Superior temporal gyrus (tissue), 1 donor: Measurements from ENCODE around the gene FARP1.
"Not testable (repeated sequence)": the region's sequence is repeated elsewhere in the genome, so short reads cannot be mapped to it uniquely, and the experiment has no call there.

Source experiments
- DNase-seq: peaks from one replicate; pipeline ENCODE4 v3.0.0-alpha.2; 2016; ENCODE audit errors: extremely low spot score

FARP1 gene

GRCh38 chr13:98228661-98229341 is 85.9 kb downstream of the FARP1 start:
- DNase-seq: no peak

- not testable (repeated sequence) for DNase-seq
Observed at GRCh38 chr13:98230762-98231161, 87.9 kb downstream of the FARP1 start.

- no peak for DNase-seq
Observed at GRCh38 chr13:98232456-98232855, 89.6 kb downstream of the FARP1 start.

- no peak for DNase-seq
Observed at GRCh38 chr13:98233127-98233526, 90.2 kb downstream of the FARP1 start.

- DNase-seq: no peak
Observed at GRCh38 chr13:98234348-98234747, 91.5 kb downstream of the FARP1 start.

GRCh38 chr13:98236197-98236596 is 93.3 kb downstream of the FARP1 start:
- DNase-seq: no peak

GRCh38 chr13:98237331-98237730 is 94.4 kb downstream of the FARP1 start:
- DNase-seq: no peak

- no peak for DNase-seq
Observed at GRCh38 chr13:98239162-98240076, 96.5 kb downstream of the FARP1 start.

GRCh38 chr13:98240135-98240534 is 97.2 kb downstream of the FARP1 start:
- DNase-seq: no peak

- no peak for DNase-seq
Observed at GRCh38 chr13:98240974-98241373, 98.1 kb downstream of the FARP1 start.

- no peak for DNase-seq
Observed at GRCh38 chr13:98241976-98242375, 99.1 kb downstream of the FARP1 start.

GRCh38 chr13:98242403-98242802 is 99.5 kb downstream of the FARP1 start:
- no peak for DNase-seq

- DNase-seq: no peak
Observed at GRCh38 chr13:98243929-98244272, 101.0 kb downstream of the FARP1 start.

GRCh38 chr13:98246538-98247172 is 103.8 kb downstream of the FARP1 start:
- no peak for DNase-seq

GRCh38 chr13:98251708-98252107 is 108.8 kb downstream of the FARP1 start:
- no peak for DNase-seq

- no peak for DNase-seq
Observed at GRCh38 chr13:98252931-98253470, 110.1 kb downstream of the FARP1 start.

- no peak for DNase-seq
Observed at GRCh38 chr13:98253526-98253925, 110.6 kb downstream of the FARP1 start.

- DNase-seq: no peak
Observed at GRCh38 chr13:98254513-98254912, 111.6 kb downstream of the FARP1 start.

GRCh38 chr13:98258226-98258625 is 115.3 kb downstream of the FARP1 start:
- no peak for DNase-seq

GRCh38 chr13:98260357-98261164 is 117.7 kb downstream of the FARP1 start:
- DNase-seq: no peak

- no peak for DNase-seq
Observed at GRCh38 chr13:98261165-98261702, 118.3 kb downstream of the FARP1 start.
